GM10266 (cell line): ENCODE measurements around the gene RPL36AL.
"Not testable (repeated sequence)": the region's sequence is repeated elsewhere in the genome, so short reads cannot be mapped to it uniquely, and the experiment has no call there.

ENCODE experiments used
- DNase-seq: peaks from one replicate; pipeline ENCODE4 v3.0.0; 2012; ENCODE audit errors: extremely low spot score
- CTCF ChIP-seq: IDR thresholded peaks from 2 replicates; pipeline ENCODE4 v1.5.1; 2012; ENCODE audit warnings: mild to moderate bottlenecking, low read depth; ENCODE audit not compliant: control insufficient read depth, insufficient read depth; ENCODE audit errors: missing control alignments

Gene RPL36AL

GRCh38 chr14:49593016-49593415 lies 27.4 kb downstream of the RPL36AL start:
- no peak for TF ChIP-seq CTCF
- no peak for DNase-seq

GRCh38 chr14:49589387-49589786 lies 31.0 kb downstream of the RPL36AL start:
- no peak for TF ChIP-seq CTCF

GRCh38 chr14:49586673-49587460 lies 33.6 kb downstream of the RPL36AL start:
- peak; percentile 20 for DNase-seq
- TF ChIP-seq CTCF = peak; percentile 87

More at GRCh38 chr14:49589387-49589786, 31.0 kb downstream of the RPL36AL start:
- no peak for DNase-seq

- TF ChIP-seq CTCF = no peak
- peak; percentile 85 for DNase-seq
Observed at GRCh38 chr14:49585803-49586672, 34.4 kb downstream of the RPL36AL start, which contains the start of gene RPS29. RPS29 (minus strand) TSS chr14:49586380; CDS start chr14:49586346, 34 bp downstream.

GRCh38 chr14:49584981-49585640 lies 35.3 kb downstream of the RPL36AL start:
- DNase-seq = not testable (repeated sequence)

GRCh38 chr14:49584058-49584457 lies 36.4 kb downstream of the RPL36AL start:
- no peak for DNase-seq
- no peak for TF ChIP-seq CTCF

GRCh38 chr14:49583629-49584028 lies 36.8 kb downstream of the RPL36AL start:
- TF ChIP-seq CTCF = no peak

More at GRCh38 chr14:49583629-49584028, 36.8 kb downstream of the RPL36AL start:
- DNase-seq = no peak
